Transverse colon (tissue), 4 donors: ENCODE results near the gene CT47B1. TPM values are rescaled to one million over a fixed set of nuclear protein-coding genes. Genes with fewer than 3 reads are reported as not detected.

Experiments used
- DNase-seq: peaks from one replicate; pipeline ENCODE4 v3.0.0-alpha.2; 2019
- H3K27ac ChIP-seq, 4 donors: fragments of 200-600 bp; sonication (generic); 2 replicates each; pipeline ENCODE4 v1.5.1; 2016 to 2018; ENCODE audit warnings: inconsistent platforms in 4 of 4
- H3K27me3 ChIP-seq: fragments of 200-600 bp; sonication (generic); 2 replicates; pipeline ENCODE4 v1.5.1; 2017; ENCODE audit warnings: inconsistent platforms
- H3K36me3 ChIP-seq, 4 donors: fragments of 200-600 bp; sonication (generic); 2 replicates each; pipeline ENCODE4 v1.5.1; 2017 to 2019; ENCODE audit warnings: inconsistent platforms in 4 of 4
- H3K4me1 ChIP-seq, 4 donors: fragments of 200-600 bp; sonication (generic); 2 replicates each; pipeline ENCODE4 v1.5.1; 2017 to 2020; ENCODE audit warnings: inconsistent platforms in 4 of 4
- H3K4me3 ChIP-seq, 4 donors: fragments of 200-600 bp; sonication (generic); 1 replicate in 1 of 4; 2 replicates in 3 of 4; pipeline versions ENCODE4 v1.5.1 to v1.6.1; 2017 to 2019; ENCODE audit warnings: inconsistent platforms in 4 of 4
- H3K9me3 ChIP-seq, 2 donors: fragments of 200-600 bp; sonication (generic); 2 replicates each; pipeline ENCODE4 v1.5.1; 2017 to 2019; ENCODE audit warnings: inconsistent platforms in 2 of 2
- CTCF ChIP-seq, 5 experiments: fragments of 200-600 bp in 3 of 5; fragments of 450-650 bp in 2 of 5; sonication (generic) in 3 of 5; IDR thresholded peaks; 1 replicate in 2 of 5; 2 replicates in 3 of 5; pipeline ENCODE4 v1.5.1; 2016 to 2017; ENCODE audit warnings: antibody characterized with exemption in 5 of 5, inconsistent platforms in 3 of 5, mild to moderate bottlenecking in 2 of 5, moderate library complexity in 1 of 5
- EP300 ChIP-seq: sonication (generic); formaldehyde crosslinking; IDR thresholded peaks from one replicate; pipeline ENCODE4 v1.6.1; 2017; ENCODE audit warnings: antibody characterized with exemption, low read depth
- POLR2A ChIP-seq: fragments of 450-650 bp; IDR thresholded peaks from one replicate; pipeline ENCODE4 v1.6.1; 2016; ENCODE audit warnings: antibody characterized with exemption, mild to moderate bottlenecking, moderate library complexity
- POLR2AphosphoS5 ChIP-seq, 3 donors: sonication (generic); formaldehyde crosslinking; IDR thresholded peaks; one replicate each; pipeline ENCODE4 v1.6.1; 2016; ENCODE audit warnings: antibody characterized with exemption in 3 of 3
- WGBS, 2 donors: methylation state at CpG; one replicate each; pipeline ENCODE4 v1.1.5; 2018; ENCODE audit warnings: low coverage in 1 of 2; 5-methylcytosine and 5-hydroxymethylcytosine counted together
- in situ Hi-C, 4 donors: fragments of 200-750 bp; cut with MboI; loops; one replicate each; pipeline versions ENCODE4 v1.15.0 to v1.15.1; 2017; ENCODE audit warnings: low sequenced_read_pairs in 3 of 4, low pct_ligation_motif_present in 1 of 4, low pct_unique_long_range_greater_than_20kb in 1 of 4
- intact Hi-C: fragments of 100-400 bp; cut with DNase I; formaldehyde crosslinking; loops from one replicate; pipeline ENCODE4 v1.15.1; 2023; ENCODE audit warnings: low total_unique reads
- small RNA-seq, 4 donors: library from RNA; depleted of rRNA; stranded (forward); fragments of <200 nt; gene quantifications; one replicate each; pipeline ENCODE3, GENCODE V24; 2016
- total RNA-seq, 4 donors: library from RNA; depleted of rRNA; stranded (reverse); fragments of >200 nt; gene quantifications; one replicate each; pipeline ENCODE4 v1.1.0, GENCODE V29; 2016

Gene CT47B1
- total RNA-seq, 4 donors from 2014 or later: not detected

DNA sequence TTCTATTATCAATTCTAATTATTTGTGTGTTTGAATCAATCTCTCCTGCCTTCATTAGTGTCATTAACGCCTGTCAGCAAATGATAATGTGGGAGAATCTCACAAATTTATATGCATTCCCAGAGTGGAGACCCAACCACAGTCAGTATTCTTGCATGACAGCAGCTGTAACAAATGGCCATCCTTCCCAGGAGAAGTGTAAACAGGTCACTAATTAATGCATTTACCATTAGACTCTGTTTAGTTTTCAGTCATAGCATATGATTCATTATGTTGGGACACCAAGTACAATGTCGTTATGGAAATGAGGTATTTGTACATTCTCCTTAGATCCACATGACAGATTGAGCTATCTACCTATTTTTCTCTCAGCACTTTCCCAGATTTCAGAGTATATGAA is 50.5 kb downstream of the CT47B1 start:
- Histone ChIP-seq H3K27me3 (no peaks in the 10 kb centered on the region), H3K9me3 (no peaks in the 10 kb centered on the region), H3K4me1 (no peaks in the 10 kb centered on the region), H3K4me3 (no peak overlapping the region), H3K27ac (no peak overlapping the region), H3K36me3 (no peaks in the 10 kb centered on the region)
- no peak for DNase-seq
- TF ChIP-seq CTCF (IDR thresholded peaks at IDR 0.05): no peak
- no peak for TF ChIP-seq EP300
- no peak for TF ChIP-seq POLR2AphosphoS5 (IDR thresholded peaks at IDR 0.05)
- WGBS, 2 donors: 46% methylated on average over 2 of the region's 2 CpGs; no CpG with 5 or more reads in 1 of the 2 donors
- intact Hi-C loops: no loop called here
- in situ Hi-C loops: no loop called here

- no peaks in the 10 kb centered on the region for H3K27me3 ChIP-seq
- intact Hi-C loops (no loop called here), in situ Hi-C loops (no loop called here)
- H3K36me3 ChIP-seq: no peaks in the 10 kb centered on the region
- no peak overlapping the region for H3K27ac ChIP-seq
- 70 to 86% methylated on average over 1 of the region's 1 CpG for WGBS, 2 donors
- no peak for TF ChIP-seq POLR2AphosphoS5 (IDR thresholded peaks at IDR 0.05)
- TF ChIP-seq EP300: no peak
- no peak for TF ChIP-seq CTCF (IDR thresholded peaks at IDR 0.05)
- no peak for TF ChIP-seq POLR2A
- H3K4me1 ChIP-seq: no peaks in the 10 kb centered on the region
- DNase-seq: no peak
- no peak overlapping the region for H3K4me3 ChIP-seq
- H3K9me3 ChIP-seq: no peaks in the 10 kb centered on the region
Observed at GRCh38 chrX:120824021-120824420, 51.6 kb downstream of the CT47B1 start.

- in situ Hi-C loops: no loop called here
- intact Hi-C loops: no loop called here
- no peak overlapping the region for H3K27ac ChIP-seq
- TF ChIP-seq POLR2A: no peak
- no peak for TF ChIP-seq CTCF (IDR thresholded peaks at IDR 0.05)
- no peak for TF ChIP-seq POLR2AphosphoS5 (IDR thresholded peaks at IDR 0.05)
- TF ChIP-seq EP300: no peak
- no peaks in the 10 kb centered on the region for H3K27me3 ChIP-seq
- no peaks in the 10 kb centered on the region for H3K9me3 ChIP-seq
- H3K4me3 ChIP-seq: no peak overlapping the region
- no peak for DNase-seq
- no peaks in the 10 kb centered on the region for H3K4me1 ChIP-seq
- H3K36me3 ChIP-seq: no peaks in the 10 kb centered on the region
Observed at GRCh38 chrX:120823556-120823955, 52.1 kb downstream of the CT47B1 start.

Small RNA genes within 50 kb of the gene (small RNA-seq; reads per million reads assigned to genes)
- gene AC008162.1: 0 reads per million in 4 donors

Other genes with a start within 250 kb of the CT47B1 start
- 10 to 100 TPM in 2 of 4 donors, 1 to 10 TPM in 2; 3.6 to 34.6 (median 18.5) TPM for gene C1GALT1C1, start 245.8 kb downstream of the CT47B1 start, total RNA-seq
- gene CT47A11, start 61.3 kb upstream of the CT47B1 start, total RNA-seq: not detected
- gene CT47A10, start 66.2 kb upstream of the CT47B1 start, total RNA-seq: not detected
- gene CT47A9, start 71.0 kb upstream of the CT47B1 start, total RNA-seq: not detected
- not detected for gene CT47A8, start 75.9 kb upstream of the CT47B1 start, total RNA-seq
- not detected for gene CT47A7, start 80.7 kb upstream of the CT47B1 start, total RNA-seq
- not detected for gene CT47A6, start 85.6 kb upstream of the CT47B1 start, total RNA-seq
- not detected for gene CT47A5, start 90.5 kb upstream of the CT47B1 start, total RNA-seq
- gene CT47A4, start 95.3 kb upstream of the CT47B1 start, total RNA-seq: not detected
- not detected for gene CT47A3, start 100.2 kb upstream of the CT47B1 start, total RNA-seq
- gene CT47A2, start 105.1 kb upstream of the CT47B1 start, total RNA-seq: not detected
- gene CT47A1, start 109.9 kb upstream of the CT47B1 start, total RNA-seq: not detected
- gene GLUD2, start 171.7 kb upstream of the CT47B1 start, total RNA-seq: 1 to 10 TPM in 2 of 4 donors, under 1 TPM in 1, not detected in 1; 0.79 to 5.0 (median 1.2) TPM